SK-N-SH (cell line): ENCODE measurements around the gene SNAI3. TPM values are rescaled to one million over a fixed set of nuclear protein-coding genes. Genes with fewer than 3 reads are reported as not detected.

Experiments used
- CTCF ChIA-PET: fragments of 300-600, 350-600 bp; formaldehyde crosslinking; extraction: SDS; loops from one replicate; lab custom pipeline; 2021; lab: Yijun Ruan, JAX
- POLR2A ChIA-PET: fragments of 350-600 bp; sonication (Branson Sonifier 250); formaldehyde crosslinking; extraction: SDS; loops from one replicate; lab custom pipeline; 2020; ENCODE audit warnings: antibody characterized with exemption, inconsistent platforms; lab: Yijun Ruan, JAX
- DNase-seq: peaks from one replicate; pipeline ENCODE4 v3.0.0; 2012
- H2AFZ ChIP-seq: fragments of 200-600 bp; sonication (generic); 2 replicates; pipeline ENCODE4 v1.8.1; 2016; ENCODE audit warnings: antibody characterized with exemption, mild to moderate bottlenecking, low read depth
- H3F3A ChIP-seq: fragments of 200-600 bp; sonication (generic); replicated peaks from 2 replicates; pipeline ENCODE3; 2016; ENCODE audit warnings: antibody characterized with exemption, mild to moderate bottlenecking; ENCODE audit not compliant: insufficient read depth
- H3K27ac ChIP-seq, 2 experiments: fragments of 200-500 bp in 1 of 2; fragments of 200-600 bp in 1 of 2; sonication (Bioruptor generic) in 1 of 2; sonication (generic), shearing (Covaris generic) in 1 of 2; 2 replicates each; pipeline versions ENCODE4 v1.5.1 to v1.6.1; 2014 to 2016; ENCODE audit warnings: low read depth in 2 of 2, inconsistent platforms in 1 of 2, low read length in 1 of 2, mild to moderate bottlenecking in 1 of 2, mixed read lengths in 1 of 2
- H3K27me3 ChIP-seq: fragments of 200-600 bp; sonication (generic), shearing (Covaris generic); 2 replicates; pipeline ENCODE4 v1.6.1; 2016; ENCODE audit warnings: mixed run types; ENCODE audit not compliant: insufficient read depth
- H3K36me3 ChIP-seq, 2 experiments: fragments of 200-500 bp in 1 of 2; fragments of 200-600 bp in 1 of 2; sonication (Bioruptor generic) in 1 of 2; sonication (generic) in 1 of 2; replicated peaks in 1 of 2; 2 replicates each; pipeline versions ENCODE3 to v1.5.1; 2014 to 2016; ENCODE audit warnings: low read length in 1 of 2, mild to moderate bottlenecking in 1 of 2; ENCODE audit not compliant: insufficient read depth in 2 of 2, control insufficient read depth in 1 of 2
- H3K4me1 ChIP-seq, 2 experiments: fragments of 200-500 bp in 1 of 2; fragments of 200-600 bp in 1 of 2; sonication (Bioruptor generic) in 1 of 2; sonication (generic), shearing (Covaris generic) in 1 of 2; 2 replicates each; pipeline versions ENCODE4 v1.5.1 to v1.6.1; 2014 to 2016; ENCODE audit warnings: low read depth in 1 of 2, low read length in 1 of 2, mixed run types in 1 of 2; ENCODE audit not compliant: insufficient read depth in 2 of 2, control insufficient read depth in 1 of 2
- H3K4me2 ChIP-seq: fragments of 200-600 bp; sonication (generic), shearing (Covaris generic); 2 replicates; pipeline ENCODE4 v1.6.1; 2017; ENCODE audit warnings: mixed run types
- H3K4me3 ChIP-seq, 2 experiments: fragments of 200-500 bp in 1 of 2; fragments of 200-600 bp in 1 of 2; sonication (Bioruptor generic) in 1 of 2; sonication (generic), shearing (Covaris generic) in 1 of 2; 2 replicates each; pipeline versions ENCODE4 v1.5.1 to v1.8.1; 2014 to 2016; ENCODE audit warnings: low read depth in 2 of 2, inconsistent platforms in 1 of 2, low read length in 1 of 2, mild to moderate bottlenecking in 1 of 2, mixed read lengths in 1 of 2, moderate library complexity in 1 of 2
- H3K79me2 ChIP-seq: fragments of 200-600 bp; sonication (generic); 2 replicates; pipeline ENCODE4 v1.8.1; 2017; ENCODE audit warnings: mild to moderate bottlenecking; ENCODE audit not compliant: insufficient read depth
- H3K9ac ChIP-seq: fragments of 200-600 bp; sonication (generic); 2 replicates; pipeline ENCODE4 v1.6.1; 2017; ENCODE audit warnings: mixed run types
- H3K9me2 ChIP-seq: fragments of 200-600 bp; sonication (generic); 2 replicates; pipeline ENCODE4 v1.6.1; 2017; ENCODE audit warnings: mixed run types
- H3K9me3 ChIP-seq: fragments of 200-600 bp; sonication (generic); 2 replicates; pipeline ENCODE4 v1.6.1; 2017; ENCODE audit warnings: mixed run types, mild to moderate bottlenecking, moderate library complexity
- H4K20me1 ChIP-seq: fragments of 200-600 bp; sonication (generic); 2 replicates; pipeline ENCODE4 v1.6.1; 2017; ENCODE audit warnings: mild to moderate bottlenecking, mixed run types; ENCODE audit not compliant: insufficient read depth
- EP300 ChIP-seq, 2 experiments: IDR thresholded peaks; 2 replicates each; pipeline versions ENCODE4 v1.4.0 to v1.6.1; 2012; ENCODE audit warnings: borderline replicate concordance in 1 of 2, low read depth in 1 of 2, low read length in 1 of 2
- FOSL2 ChIP-seq: IDR thresholded peaks from 2 replicates; pipeline ENCODE4 v1.4.0; 2012; ENCODE audit warnings: low read depth, mild to moderate bottlenecking, moderate library complexity, borderline replicate concordance
- FOXM1 ChIP-seq: IDR thresholded peaks from 2 replicates; pipeline ENCODE4 v1.4.0; 2012; ENCODE audit warnings: low read depth, mild to moderate bottlenecking
- GABPA ChIP-seq: IDR thresholded peaks from 2 replicates; pipeline ENCODE4 v1.4.0; 2012; ENCODE audit warnings: low read depth, mild to moderate bottlenecking
- GATA2 ChIP-seq: sonication (generic); formaldehyde crosslinking; IDR thresholded peaks from 2 replicates; pipeline ENCODE4 v1.5.0; 2020; ENCODE audit warnings: mild to moderate bottlenecking, missing genetic modification reagents
- IRF3 ChIP-seq: fragments of 150-350 bp; IDR thresholded peaks from 2 replicates; pipeline ENCODE4 v1.6.1; 2016; ENCODE audit warnings: mild to moderate bottlenecking, low read depth, low read length
- MAX ChIP-seq: IDR thresholded peaks from 2 replicates; pipeline ENCODE4 v1.4.0; 2012; ENCODE audit warnings: low read depth
- MEF2A ChIP-seq: IDR thresholded peaks from 2 replicates; pipeline ENCODE4 v1.4.0; 2012; ENCODE audit warnings: low read depth, borderline replicate concordance
- MXI1 ChIP-seq: IDR thresholded peaks from 2 replicates; pipeline ENCODE4 v1.6.1; 2012; ENCODE audit warnings: mild to moderate bottlenecking, low read depth, low read length, improper control_type of control experiment
- NFIC ChIP-seq: IDR thresholded peaks from 2 replicates; pipeline ENCODE4 v1.4.0; 2012; ENCODE audit warnings: borderline replicate concordance
- NRF1 ChIP-seq: IDR thresholded peaks from 2 replicates; pipeline ENCODE4 v1.6.1; 2012; ENCODE audit warnings: low read depth, mild to moderate bottlenecking, low read length
- PBX3 ChIP-seq: IDR thresholded peaks from 2 replicates; pipeline ENCODE4; 2012
- RAD21 ChIP-seq: IDR thresholded peaks from 2 replicates; pipeline ENCODE4 v1.6.1; 2012; ENCODE audit warnings: mild to moderate bottlenecking, low read length
- RCOR1 ChIP-seq: fragments of 150-350 bp; IDR thresholded peaks from 2 replicates; pipeline ENCODE4 v1.6.1; 2017; ENCODE audit warnings: antibody characterized with exemption, low read length
- REST ChIP-seq: IDR thresholded peaks from 2 replicates; pipeline ENCODE4 v1.6.1; 2012; ENCODE audit warnings: mild to moderate bottlenecking, low read depth, low read length, moderate library complexity
- SIN3A ChIP-seq: IDR thresholded peaks from 2 replicates; pipeline ENCODE4 v1.6.1; 2012; ENCODE audit warnings: low read depth, mild to moderate bottlenecking, low read length, moderate library complexity, borderline replicate concordance
- TCF12 ChIP-seq: IDR thresholded peaks from 2 replicates; pipeline ENCODE4 v1.4.0; 2012
- TEAD4 ChIP-seq: IDR thresholded peaks from 2 replicates; pipeline ENCODE4 v1.4.0; 2012; ENCODE audit warnings: mild to moderate bottlenecking, borderline replicate concordance; ENCODE audit not compliant: insufficient read depth
- USF1 ChIP-seq: IDR thresholded peaks from 2 replicates; pipeline ENCODE4 v1.4.0; 2012; ENCODE audit warnings: low read depth, borderline replicate concordance
- ZBTB33 ChIP-seq: IDR thresholded peaks from 2 replicates; pipeline ENCODE4 v1.4.0; 2012; ENCODE audit warnings: low read depth, borderline replicate concordance
- whole genome bisulfite sequencing: methylation state at CpG from one replicate; pipeline ENCODE4 v1.1.6; 2017; ENCODE audit warnings: low lambda C conversion rate; 5-methylcytosine and 5-hydroxymethylcytosine counted together
- polyA plus RNA-seq, 3 experiments: library from polyadenylated mRNA; depleted of rRNA; stranded (reverse); fragments of >200 nt; gene quantifications; 2 replicates each; pipeline ENCODE4 v1.2.3, GENCODE V29; 2012

Gene SNAI3
- polyA plus RNA-seq, 1 of the 3 experiments (the other 2 are of a cell fraction) = 0.03 TPM

- Histone ChIP-seq H3K9me2 (no peaks in the 10 kb centered on the region), H3F3A (peaks cover 5% of the 10 kb centered on the region), H3K4me3 (no peak overlapping the region), H3K27me3 (no peaks in the 10 kb centered on the region), H4K20me1 (no peaks in the 10 kb centered on the region), H3K4me2 (no peak overlapping the region), H3K9ac (no peak overlapping the region), H3K79me2 (no peaks in the 10 kb centered on the region), H3K27ac (no peak overlapping the region), H3K4me1 (peaks cover 0 to 14% of the 10 kb centered on the region in 2 experiments; a peak in 1 of 4 replicates), H3K9me3 (no peaks in the 10 kb centered on the region), H2AFZ (no peak overlapping the region), H3K36me3 (peaks cover 22 to 68% of the 10 kb centered on the region in 2 experiments)
- no peak for TF ChIP-seq MEF2A
- no peak for TF ChIP-seq TCF12
- no peak for TF ChIP-seq IRF3
- TF ChIP-seq RCOR1 = no peak
- TF ChIP-seq RAD21 = no peak
- TF ChIP-seq REST = no peak
- TF ChIP-seq FOXM1 = no peak
- no peak for TF ChIP-seq TEAD4
- TF ChIP-seq GATA2 (CRISPR knock-in tag) = no peak
- TF ChIP-seq NRF1 = no peak
- no peak for TF ChIP-seq SIN3A
- TF ChIP-seq FOSL2 = no peak
- TF ChIP-seq NFIC = no peak
- TF ChIP-seq EP300 (IDR thresholded peaks at IDR 0.05; ENCODE audit: borderline replicate concordance in 1 of 2, low read depth in 1 of 2, low read length in 1 of 2) = no peak
- no peak for TF ChIP-seq USF1
- TF ChIP-seq MAX = no peak
- no peak for TF ChIP-seq MXI1
- TF ChIP-seq PBX3 = no peak
- TF ChIP-seq ZBTB33 = no peak
- TF ChIP-seq GABPA = no peak
- CTCF ChIA-PET = interaction anchor here (5.0 kb wide), 1 partner anchor 15 kb away, joined by 28 read pairs; no protein-coding TSS in a partner anchor
- POLR2A ChIA-PET = no interaction called here
- DNase-seq = no peak
- 97% methylated on average over 16 of the region's 17 CpGs for WGBS
Observed at GRCh38 chr16:88721236-88721635, 34.9 kb upstream of the SNAI3 start.
